Posterior vena cava (tissue), 2 donors: Measurements from ENCODE around the gene ENDOU. TPM values are rescaled to one million over a fixed set of nuclear protein-coding genes. Genes with fewer than 3 reads are reported as not detected.

Experiments used
- DNase-seq: peaks from one replicate; pipeline ENCODE4 v3.0.0-alpha.2; 2020; ENCODE audit warnings: low spot score
- intact Hi-C, 2 donors: fragments of 100-400 bp; cut with DNase I; formaldehyde crosslinking; loops; one replicate each; pipeline versions ENCODE4 v1.14.1 to v1.14.2; 2022 to 2023
- total RNA-seq, 2 donors: library from RNA; stranded (reverse); fragmentation: NEBNext Ultra II Directional; extraction: Animal tissue kit (Norgen Biotek cat#: 25700); gene quantifications; one replicate each; pipeline ENCODE4 v1.2.1, GENCODE V29; 2021
- donor health status: DM: yes; HTN: yes; CAD: no.
- donor health status: DM: yes; HTN: yes; CAD: no.

The ENDOU gene
- total RNA-seq, 2 donors from 2014 or later = 0.38 to 1.7 TPM

GRCh38 chr12:47730341-47730744, 5.1 kb upstream of the ENDOU start:
- intact Hi-C loops = no loop called here
- no peak for DNase-seq

GRCh38 chr12:47729233-47729632, 3.9 kb upstream of the ENDOU start:
- intact Hi-C loops = no loop called here
- DNase-seq = peak; percentile 48

GRCh38 chr12:47725893-47726292, 603 bp upstream of the ENDOU start:
- intact Hi-C loops = no loop called here
- no peak for DNase-seq

- intact Hi-C loops = no loop called here
- no peak for DNase-seq
Observed at GRCh38 chr12:47722941-47723631, 2.2 kb downstream of the ENDOU start.

- DNase-seq = no peak
- intact Hi-C loops = no loop called here
Observed at GRCh38 chr12:47722136-47722834, 3.0 kb downstream of the ENDOU start.

GRCh38 chr12:47721431-47721973, 3.8 kb downstream of the ENDOU start:
- DNase-seq = no peak
- intact Hi-C loops = no loop called here

GRCh38 chr12:47718531-47718930, 6.8 kb downstream of the ENDOU start:
- DNase-seq = no peak
- intact Hi-C loops = loop anchor here (5.0 to 10.0 kb wide), 3 partner anchors 59 to 119 kb away; no protein-coding TSS in a partner anchor

GRCh38 chr12:47717443-47718193, 7.7 kb downstream of the ENDOU start:
- intact Hi-C loops = loop anchor here (5.0 to 10.0 kb wide), 3 partner anchors 60 to 120 kb away; no protein-coding TSS in a partner anchor
- peak; percentile 93 for DNase-seq

- intact Hi-C loops = loop anchor here (5.0 to 10.0 kb wide), 3 partner anchors 60 to 120 kb away; no protein-coding TSS in a partner anchor
- DNase-seq = no peak
Observed at GRCh38 chr12:47717046-47717442, 8.2 kb downstream of the ENDOU start.

- intact Hi-C loops = loop anchor here (1.0 to 10.0 kb wide), 5 partner anchors 43 to 121 kb away; no protein-coding TSS in a partner anchor
- DNase-seq = no peak
Observed at GRCh38 chr12:47715877-47716548, 9.3 kb downstream of the ENDOU start.

- peak; percentile 90 for DNase-seq
- intact Hi-C loops = loop anchor here (5.0 to 10.0 kb wide), 3 partner anchors 62 to 122 kb away; no protein-coding TSS in a partner anchor
Observed at GRCh38 chr12:47715393-47715876, 9.9 kb downstream of the ENDOU start.

- no peak for DNase-seq
- intact Hi-C loops = loop anchor here (5.0 to 10.0 kb wide), 3 partner anchors 62 to 122 kb away; no protein-coding TSS in a partner anchor
Observed at GRCh38 chr12:47714826-47715386, 10.4 kb downstream of the ENDOU start.

GRCh38 chr12:47712171-47712570, 13.1 kb downstream of the ENDOU start:
- intact Hi-C loops = loop anchor here in 1 of 2 donors (10.0 kb wide), 1 partner anchor 123 kb away; no protein-coding TSS in a partner anchor

GRCh38 chr12:47711448-47711847, 13.8 kb downstream of the ENDOU start:
- DNase-seq = no peak
- intact Hi-C loops = loop anchor here in 1 of 2 donors (10.0 kb wide), 1 partner anchor 123 kb away; no protein-coding TSS in a partner anchor

More at GRCh38 chr12:47712171-47712570, 13.1 kb downstream of the ENDOU start:
- no peak for DNase-seq

GRCh38 chr12:47710278-47710677, 15.0 kb downstream of the ENDOU start:
- no peak for DNase-seq
- intact Hi-C loops = loop anchor here in 1 of 2 donors (10.0 kb wide), 1 partner anchor 125 kb away; no protein-coding TSS in a partner anchor

GRCh38 chr12:47709671-47710070, 15.6 kb downstream of the ENDOU start:
- no peak for DNase-seq
- intact Hi-C loops = loop anchor here in 1 of 2 donors (10.0 kb wide), 1 partner anchor 125 kb away; no protein-coding TSS in a partner anchor

- DNase-seq = no peak
- intact Hi-C loops = no loop called here
Observed at GRCh38 chr12:47709237-47709636, 16.1 kb downstream of the ENDOU start.
